Epithelial cell of umbilical artery (primary cell): Measurements from ENCODE around the gene GAL. TPM values are rescaled to one million over a fixed set of nuclear protein-coding genes. Genes with fewer than 3 reads are reported as not detected.

Experiments used
- total RNA-seq: library from RNA; depleted of rRNA; stranded (reverse); fragments of >200 nt; gene quantifications from 2 replicates; pipeline ENCODE4 v1.2.3, GENCODE V29; 2014

Gene GAL
- total RNA-seq = 1.5 and 2.3 TPM in 2 replicates

DNA sequence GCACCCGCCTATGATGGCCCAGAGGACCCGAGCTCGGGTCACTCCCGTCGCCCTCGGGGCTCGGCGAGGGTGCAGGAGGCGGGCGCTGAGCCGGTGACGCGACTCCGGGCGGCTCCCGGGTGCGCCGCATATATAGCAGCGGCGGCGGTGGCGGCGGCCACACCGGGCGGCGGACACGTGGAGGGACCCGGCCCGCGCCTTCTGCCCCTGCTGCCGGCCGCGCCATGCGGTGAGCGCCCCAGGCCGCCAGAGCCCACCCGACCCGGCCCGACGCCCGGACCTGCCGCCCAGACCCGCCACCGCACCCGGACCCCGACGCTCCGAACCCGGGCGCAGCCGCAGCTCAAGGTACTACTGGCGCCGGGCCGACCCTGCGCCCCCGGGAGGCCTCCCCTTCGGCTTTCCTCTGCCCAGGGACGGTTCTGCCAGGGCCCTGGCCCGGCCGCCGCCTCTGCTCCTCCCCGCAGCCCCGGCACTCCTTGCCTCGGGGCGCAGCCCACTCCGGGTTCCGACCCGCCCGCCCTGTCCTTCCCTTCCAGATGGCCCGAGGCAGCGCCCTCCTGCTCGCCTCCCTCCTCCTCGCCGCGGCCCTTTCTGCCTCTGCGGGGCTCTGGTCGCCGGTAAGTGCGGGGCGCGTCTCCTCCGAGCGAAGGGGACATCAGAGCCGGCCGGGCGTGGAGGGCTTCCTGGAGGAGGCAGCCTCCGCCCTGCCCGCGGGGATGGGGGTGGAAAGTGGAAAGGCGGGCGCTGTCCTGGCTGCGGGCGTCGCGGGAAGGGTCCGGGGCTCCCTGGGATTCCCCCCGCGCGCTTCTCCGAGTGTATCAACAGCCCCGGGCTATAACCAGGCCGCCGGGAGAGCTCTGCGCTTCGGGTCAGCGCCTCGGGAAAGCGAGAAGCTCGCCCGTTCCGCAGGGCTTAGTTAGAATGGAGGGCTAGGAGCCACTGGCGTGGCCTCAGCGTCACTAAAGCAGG, at the start of gene GAL:
TSS of gene GAL (plus strand) at position 160 of the 972 bp plus-strand sequence. CDS start at position 540, 380 bp downstream.

Other genes with a start within 250 kb of the GAL start
- gene PPP6R3, start 223.8 kb upstream of the GAL start, total RNA-seq = 131 and 144 TPM in 2 replicates
- gene TESMIN, start 67.0 kb downstream of the GAL start, total RNA-seq = 0.46 and 2.3 TPM in 2 replicates
- gene CPT1A, start 157.4 kb downstream of the GAL start, total RNA-seq = 42.2 and 71.3 TPM in 2 replicates
- gene MRPL21, start 219.3 kb downstream of the GAL start, total RNA-seq = 83.3 and 103 TPM in 2 replicates
- gene IGHMBP2, start 219.3 kb downstream of the GAL start, total RNA-seq = 7.8 and 11.4 TPM in 2 replicates